Sigmoid colon (tissue), 4 donors: ENCODE results near the gene PLB1.

Source experiments
- CTCF ChIP-seq, 4 experiments: fragments of 450-650 bp in 3 of 4; fragments of 200-600 bp in 1 of 4; IDR thresholded peaks; one replicate each; pipeline ENCODE4 v1.5.1; 2016 to 2019; ENCODE audit warnings: antibody characterized with exemption in 4 of 4, mild to moderate bottlenecking in 3 of 4, moderate library complexity in 2 of 4
- POLR2AphosphoS5 ChIP-seq, 4 donors: sonication (generic); formaldehyde crosslinking; IDR thresholded peaks; one replicate each; pipeline ENCODE4 v1.6.1; 2017; ENCODE audit warnings: antibody characterized with exemption in 4 of 4

DNA sequence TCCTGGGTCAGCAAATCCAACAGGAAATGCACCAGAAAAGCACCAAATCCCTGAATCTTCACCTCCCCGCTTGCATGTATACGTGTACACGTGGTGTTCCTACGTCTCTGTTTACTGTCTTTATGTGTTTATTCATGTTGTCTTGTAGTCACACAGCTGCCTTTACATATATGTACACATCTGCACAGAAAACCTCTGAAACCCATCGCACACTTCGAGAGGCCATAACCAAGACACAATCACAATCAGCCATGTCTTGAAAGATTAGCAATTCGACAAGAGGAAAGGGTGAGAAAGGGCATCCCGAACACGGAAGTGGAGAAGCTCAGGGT is 98.1 kb downstream of the PLB1 start:
- TF ChIP-seq CTCF (IDR thresholded peaks at IDR 0.05) = no peak
- TF ChIP-seq POLR2AphosphoS5 (IDR thresholded peaks at IDR 0.05) = no peak
